ENCODE measurements around the gene ZNF561. TPM values are rescaled to one million over a fixed set of nuclear protein-coding genes. Genes with fewer than 3 reads are reported as not detected.

The ZNF561 gene
- total and polyA plus RNA-seq, 9 of the 15 experiments (the other 6 are each of a cell fraction or from before 2014, with no cell fraction given): 13.9 to 34.9 (median 23.6) TPM

GRCh38 chr19:9644472-9644871, 23.4 kb upstream of the ZNF561 start:
- in situ Hi-C loops (cut with MboI) (no loop called here), intact Hi-C loops (cut with micrococcal nuclease) (no loop called here)
- Histone ChIP-seq H3K9me3 (replicated peaks; ENCODE audit: control insufficient read depth, insufficient read depth, low read depth, low read length) (peaks cover 11% of the 10 kb centered on the region), H3K4me3 (no peak overlapping the region), H3K9ac (ENCODE audit: insufficient read depth in 1 of 2, low read depth in 2 of 2, low read length in 2 of 2) (no peak overlapping the region), H3K27me3 (ENCODE audit: control insufficient read depth in 2 of 2, insufficient read depth in 2 of 2, low read length in 2 of 2) (no peaks in the 10 kb centered on the region), H3K9me1 (ENCODE audit: control insufficient read depth, insufficient read depth, low read length) (no peaks in the 10 kb centered on the region), H2AFZ (ENCODE audit: low read depth, low read length) (no peak overlapping the region), H3K4me2 (ENCODE audit: insufficient read depth, low read length) (no peak overlapping the region), H3K27ac (ENCODE audit: extremely low read depth, low read depth, low read length) (no peak overlapping the region), H3K4me1 (replicated peaks in 1 of 2; ENCODE audit: control insufficient read depth in 2 of 2, insufficient read depth in 2 of 2, low read length in 2 of 2) (no peaks in the 10 kb centered on the region; a peak in 1 of 5 replicates), H3K79me2 (ENCODE audit: control insufficient read depth, insufficient read depth, low read length) (peaks cover 6% of the 10 kb centered on the region; the same call in 2 of the 3 replicates), H3K36me3 (ENCODE audit: control insufficient read depth, insufficient read depth, low read length) (peaks cover 17% of the 10 kb centered on the region; the same call in 2 of the 3 replicates), H4K20me1 (replicated peaks; ENCODE audit: control insufficient read depth, insufficient read depth, low read length) (no peaks in the 10 kb centered on the region)
- DNase-seq (ENCODE audit: extremely low read depth in 1 of 4, low spot score in 3 of 4) (no peak), FAIRE-seq (no peak), ATAC-seq (no peak)
- 89% methylated on average over 4 of the region's 4 CpGs for WGBS (ENCODE audit: insufficient coverage, low coverage, missing lambda C conversion rate)
- CTCF ChIA-PET (ENCODE audit: low intra/inter-chr PET ratio): no interaction called here
- POLR2A ChIA-PET: interaction anchor here (0.9 to 2.1 kb wide), 2 partner anchors 10 to 68 kb away, joined by 3 to 9 read pairs; no protein-coding TSS in a partner anchor
- BruUV-seq (replicated peaks): no TSS peak
- no peak for TF ChIP-seq HNRNPLL (IDR thresholded peaks at IDR 0.05; ENCODE audit: low read depth, low read length, poor library complexity, severe bottlenecking)
- TF ChIP-seq MYC (IDR thresholded peaks at IDR 0.05; ENCODE audit: low read depth, low read length): no peak
- TF ChIP-seq MYC (CRISPR knock-in tag; IDR thresholded peaks at IDR 0.05; ENCODE audit: borderline replicate concordance, low read depth): no peak
- TF ChIP-seq ARID2 (IDR thresholded peaks at IDR 0.05): no peak
- TF ChIP-seq CSDE1 (IDR thresholded peaks at IDR 0.05): no peak
- TF ChIP-seq KDM2B (CRISPR knock-in tag; IDR thresholded peaks at IDR 0.05): no peak
- peak; percentile 7 for TF ChIP-seq ZFP36 (IDR thresholded peaks at IDR 0.05; ENCODE audit: low read depth, low read length, partially characterized antibody)
- TF ChIP-seq ZNF232 (CRISPR knock-in tag; IDR thresholded peaks at IDR 0.05): no peak
- TF ChIP-seq SMARCC2 (IDR thresholded peaks at IDR 0.05; ENCODE audit: low read depth): no peak
- TF ChIP-seq E4F1 (CRISPR knock-in tag; IDR thresholded peaks at IDR 0.05; ENCODE audit: borderline replicate concordance): no peak
- TF ChIP-seq ZFP30 (CRISPR knock-in tag; IDR thresholded peaks at IDR 0.05; ENCODE audit: borderline replicate concordance): no peak
- TF ChIP-seq GATAD2B (IDR thresholded peaks at IDR 0.05; ENCODE audit: borderline replicate concordance): no peak
- peak; percentile 54; the same call in 1 of the 2 replicates for TF ChIP-seq ZNF766 (CRISPR knock-in tag; conservative IDR thresholded peaks at IDR 0.05)
- no peak for TF ChIP-seq SNIP1 (IDR thresholded peaks at IDR 0.05; ENCODE audit: low read depth)
- no peak for TF ChIP-seq ATF4 (CRISPR knock-in tag; IDR thresholded peaks at IDR 0.05)
- peak; percentile 91 for TF ChIP-seq ZNF431 (CRISPR knock-in tag; IDR thresholded peaks at IDR 0.05)
- TF ChIP-seq ZNF444 (CRISPR knock-in tag; IDR thresholded peaks at IDR 0.05): no peak
- TF ChIP-seq ZNF12 (CRISPR knock-in tag; IDR thresholded peaks at IDR 0.05): no peak
- no peak for TF ChIP-seq NR2C2 (CRISPR knock-in tag; IDR thresholded peaks at IDR 0.05)
- TF ChIP-seq NR2C2 (tag; IDR thresholded peaks at IDR 0.05): no peak
- TF ChIP-seq NFE2 (IDR thresholded peaks at IDR 0.05; ENCODE audit: low read depth): no peak
- TF ChIP-seq SMARCB1 (IDR thresholded peaks at IDR 0.05; ENCODE audit: insufficient read length, low read depth): no peak
- no peak for TF ChIP-seq ZNF124 (CRISPR knock-in tag; IDR thresholded peaks at IDR 0.05)
- no peak for TF ChIP-seq FOS (IDR thresholded peaks at IDR 0.05; ENCODE audit: extremely low read depth, insufficient read length)

Data from K562 (cell line).